Activated CD4-positive, CD25-positive, alpha-beta regulatory T cell treated with anti-CD3 and anti-CD28 coated beads, Interleukin-2, amount 50 U/mL, for 72 hours (primary cell): ENCODE results near the gene IGF1R.

ENCODE experiments used
- DNase-seq: peaks from one replicate; pipeline ENCODE4 v3.0.0; 2021

Gene IGF1R

DNA sequence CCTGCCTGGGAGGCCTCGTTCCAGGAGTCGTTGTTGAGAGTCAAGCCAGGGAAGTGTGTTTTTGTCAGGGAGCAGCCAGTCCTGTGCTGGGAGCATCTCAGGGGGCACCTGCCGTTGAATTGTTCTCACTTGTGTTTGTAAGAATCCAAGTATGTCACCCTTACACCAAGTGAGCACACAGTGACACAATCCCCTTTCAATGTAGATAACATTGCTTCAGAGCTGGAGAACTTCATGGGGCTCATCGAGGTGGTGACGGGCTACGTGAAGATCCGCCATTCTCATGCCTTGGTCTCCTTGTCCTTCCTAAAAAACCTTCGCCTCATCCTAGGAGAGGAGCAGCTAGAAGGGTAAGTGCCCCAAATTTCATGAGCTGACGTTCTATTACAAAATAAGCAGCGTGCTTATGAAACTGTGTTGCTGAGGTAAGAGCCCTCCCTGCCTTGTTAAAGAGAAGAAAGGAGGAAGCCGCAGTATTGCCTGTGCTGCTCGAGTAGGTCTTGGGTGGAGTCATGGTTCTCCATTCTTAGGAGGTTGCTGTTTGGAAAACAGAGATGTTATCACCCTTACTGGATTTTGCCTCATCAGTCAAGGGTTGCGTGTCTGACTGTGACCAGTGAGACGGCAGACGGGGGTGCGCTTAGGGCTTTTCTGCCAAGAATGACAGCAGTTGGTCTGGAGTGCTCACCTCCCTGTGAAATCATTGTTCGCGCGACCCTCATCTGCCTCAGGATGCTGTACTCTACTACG is 251.1 kb downstream of the IGF1R start:
- no peak for DNase-seq

DNA sequence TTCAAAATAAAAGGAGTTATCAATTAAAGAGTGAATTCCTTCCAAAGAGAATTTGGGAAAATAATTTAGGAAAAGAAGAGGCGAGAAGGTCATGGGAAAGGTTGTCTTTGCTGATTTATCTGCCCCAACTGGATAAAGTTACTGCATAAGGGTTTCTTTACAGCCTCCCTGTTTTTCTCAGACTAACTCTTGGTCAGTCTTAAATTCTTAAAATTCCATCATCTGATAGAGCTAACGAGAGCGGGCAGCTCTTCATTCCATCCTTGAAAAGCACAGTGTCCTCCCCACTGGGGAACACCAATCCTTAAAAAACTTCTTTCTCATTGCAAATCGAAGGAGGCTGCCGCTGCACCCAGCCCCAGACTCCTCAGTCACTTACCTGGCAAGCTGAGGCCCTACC is 252.0 kb downstream of the IGF1R start:
- no peak for DNase-seq

DNA sequence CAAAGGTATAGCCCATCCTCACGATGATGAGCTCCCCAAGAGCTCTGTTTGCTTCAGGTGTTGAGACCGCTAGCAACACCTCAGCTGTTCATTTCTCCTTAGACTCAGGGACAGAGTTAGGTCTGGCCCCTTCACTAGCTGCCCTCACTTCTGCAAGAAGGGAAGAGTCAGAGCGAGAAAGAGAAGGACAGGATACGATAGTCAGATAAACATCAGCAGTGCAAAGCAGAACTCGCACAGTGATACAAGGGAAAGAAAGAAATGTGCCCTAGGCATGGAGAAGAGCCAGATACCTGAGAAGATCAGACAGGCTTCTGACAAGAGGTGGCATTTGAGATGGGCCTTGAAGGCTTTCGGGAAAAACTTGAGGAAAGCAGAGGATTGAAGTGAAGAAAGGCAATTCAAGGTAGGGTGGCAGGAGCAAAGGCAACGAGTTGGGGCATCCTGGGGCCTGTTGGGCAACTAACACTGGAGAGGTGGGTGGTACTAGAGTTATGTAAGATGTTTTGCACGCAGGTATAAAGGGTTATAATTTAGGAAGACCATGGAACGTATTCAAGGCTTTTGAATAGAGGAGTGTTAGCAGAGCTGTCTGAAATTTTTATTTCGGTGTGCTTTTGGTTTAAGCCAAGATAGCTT is 253.2 kb downstream of the IGF1R start:
- no peak for DNase-seq

DNA sequence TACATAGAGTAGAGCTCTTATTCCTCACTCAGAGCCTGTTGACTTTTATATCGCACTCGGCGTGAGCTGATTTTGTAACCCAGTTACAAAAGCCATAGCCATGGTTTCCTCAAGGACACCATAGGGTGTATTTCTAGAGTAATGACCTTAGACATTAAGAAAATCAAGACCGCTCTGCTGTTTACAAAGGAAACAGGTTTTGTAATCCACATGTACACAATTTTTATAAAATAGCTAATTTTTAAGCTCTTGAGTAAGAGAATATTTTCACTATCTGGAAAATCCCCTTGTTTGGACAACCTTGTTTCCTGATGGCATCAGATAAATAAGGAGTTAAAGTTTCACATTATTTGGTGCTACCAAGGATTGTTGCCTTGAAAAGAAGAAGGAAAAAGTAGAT is 254.6 kb downstream of the IGF1R start:
- no peak for DNase-seq

DNA sequence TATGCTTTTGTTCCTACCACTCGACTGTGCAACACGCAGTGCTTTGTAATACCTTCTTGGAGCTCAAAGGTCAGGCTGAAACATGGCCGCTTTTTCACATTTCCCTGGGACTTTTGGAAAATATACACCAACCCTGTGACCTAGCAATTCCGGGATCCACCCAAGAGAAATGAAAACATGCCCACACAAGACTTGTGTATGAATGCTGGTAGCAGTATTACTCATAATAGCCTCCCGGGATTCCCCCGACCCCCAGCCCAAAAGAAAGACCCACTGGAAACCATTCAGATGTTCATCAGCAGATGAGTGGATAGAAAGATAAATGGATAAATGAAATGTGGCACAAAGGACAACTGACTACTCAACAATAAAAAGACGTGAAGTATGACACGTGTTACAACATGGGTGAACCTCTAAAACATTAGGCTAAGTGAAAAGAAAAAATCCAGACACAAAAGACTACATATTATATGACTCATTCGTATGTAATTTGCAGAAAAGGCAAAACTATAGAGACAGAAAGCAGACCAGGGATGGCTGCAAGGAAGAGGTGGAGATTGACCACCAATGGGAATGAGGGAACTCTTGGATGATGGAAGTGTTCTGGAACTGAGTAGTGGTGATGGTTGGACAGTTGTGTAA is 255.2 kb downstream of the IGF1R start:
- no peak for DNase-seq

DNA sequence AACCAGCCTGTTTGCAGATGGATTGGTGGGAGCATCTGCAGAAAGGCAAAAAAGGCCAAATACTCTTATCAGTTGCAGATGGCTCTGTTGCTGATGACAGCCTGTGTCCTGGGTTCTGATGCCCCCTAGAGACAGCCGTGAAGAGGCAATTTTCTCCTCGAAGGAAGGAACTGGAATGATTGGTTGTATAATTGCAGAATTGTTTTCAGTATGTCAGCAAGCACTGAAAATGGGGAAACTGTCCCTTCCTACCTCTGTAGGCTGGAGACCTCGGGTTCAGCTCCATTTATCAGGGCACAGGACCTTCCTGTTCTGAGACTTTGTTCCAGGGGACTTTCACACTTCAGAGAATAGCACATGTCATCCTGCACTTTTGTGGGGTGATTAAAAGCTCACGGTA is 256.2 kb downstream of the IGF1R start:
- DNase-seq: no peak

DNA sequence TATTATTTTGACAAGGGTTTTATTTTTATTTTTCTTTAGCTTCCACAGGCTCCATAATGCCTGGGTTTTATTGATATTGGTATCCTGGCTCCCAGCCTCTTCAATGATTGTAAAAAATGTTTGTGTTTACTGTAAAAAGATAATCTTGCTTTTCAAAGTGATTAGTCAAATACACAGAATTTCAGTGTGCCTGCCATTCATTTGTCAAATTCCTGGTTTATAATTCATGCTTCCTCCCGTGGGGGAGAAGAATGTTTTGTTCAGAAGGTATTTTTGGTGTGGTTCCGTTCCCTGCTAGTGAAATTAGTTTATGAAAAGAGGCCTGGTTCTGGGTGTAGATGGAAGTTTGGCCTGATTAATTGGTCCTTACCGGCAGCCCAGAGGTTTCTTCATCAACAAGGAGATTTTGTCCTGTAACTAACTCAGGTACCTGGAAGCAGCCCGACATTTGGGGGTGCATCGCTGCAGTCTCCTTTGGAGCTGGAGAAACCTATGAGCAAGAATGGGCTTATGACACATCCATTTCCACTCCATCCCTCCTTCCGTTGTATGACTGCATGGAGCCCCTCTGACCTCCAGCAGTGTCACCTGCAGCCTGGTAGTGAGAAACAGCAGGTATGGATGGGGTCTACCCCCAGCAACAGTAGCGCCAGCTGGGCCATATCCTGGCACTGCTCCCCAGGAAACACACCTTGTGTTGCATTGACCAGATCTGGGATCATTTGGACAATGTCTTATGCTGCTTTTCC is 257.8 kb downstream of the IGF1R start:
- no peak for DNase-seq

DNA sequence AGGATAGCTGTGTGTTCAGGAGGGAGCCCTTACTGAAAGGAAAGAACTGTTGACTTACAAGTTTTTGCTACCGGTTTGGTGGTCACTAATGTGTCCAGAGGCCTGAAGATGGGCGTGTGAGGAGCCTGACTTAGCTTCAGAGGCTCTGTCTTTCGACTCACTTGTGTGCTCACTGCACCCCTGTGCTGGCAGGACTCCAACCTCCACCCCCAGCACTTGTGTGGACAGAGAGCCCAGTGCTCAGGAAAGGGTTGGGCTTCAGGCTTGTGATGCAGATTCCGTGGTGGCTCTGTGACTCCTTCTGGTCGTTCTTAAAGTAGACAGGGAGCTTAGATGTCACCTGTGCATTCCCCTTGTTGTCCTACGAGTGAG is 258.4 kb downstream of the IGF1R start:
- no peak for DNase-seq

DNA sequence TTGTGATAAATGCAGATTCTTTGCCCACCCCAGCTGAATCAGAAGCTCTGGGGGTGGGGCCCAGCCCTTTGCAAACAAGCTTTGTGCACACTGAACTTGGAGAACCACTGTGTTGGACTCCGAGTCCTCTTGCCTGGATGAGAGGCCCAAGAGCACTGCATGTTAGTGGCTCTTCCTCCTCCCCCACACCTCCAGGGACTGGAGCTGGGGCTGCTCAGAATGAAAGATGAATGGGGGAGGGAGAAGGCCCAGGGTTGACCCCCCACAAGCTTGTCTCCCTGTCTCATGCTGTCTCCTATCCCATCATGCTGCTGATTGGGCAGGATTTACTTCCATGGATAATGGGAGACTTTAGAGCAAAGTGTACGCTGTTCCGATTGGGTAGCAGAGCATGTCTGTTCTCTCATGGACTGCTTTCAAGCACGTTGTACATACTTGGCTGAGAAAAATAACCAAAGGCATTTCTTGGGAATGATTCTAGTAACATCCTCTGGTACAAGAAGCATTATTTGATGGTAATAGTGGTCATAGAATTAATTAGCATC is 259.7 kb downstream of the IGF1R start:
- no peak for DNase-seq

DNA sequence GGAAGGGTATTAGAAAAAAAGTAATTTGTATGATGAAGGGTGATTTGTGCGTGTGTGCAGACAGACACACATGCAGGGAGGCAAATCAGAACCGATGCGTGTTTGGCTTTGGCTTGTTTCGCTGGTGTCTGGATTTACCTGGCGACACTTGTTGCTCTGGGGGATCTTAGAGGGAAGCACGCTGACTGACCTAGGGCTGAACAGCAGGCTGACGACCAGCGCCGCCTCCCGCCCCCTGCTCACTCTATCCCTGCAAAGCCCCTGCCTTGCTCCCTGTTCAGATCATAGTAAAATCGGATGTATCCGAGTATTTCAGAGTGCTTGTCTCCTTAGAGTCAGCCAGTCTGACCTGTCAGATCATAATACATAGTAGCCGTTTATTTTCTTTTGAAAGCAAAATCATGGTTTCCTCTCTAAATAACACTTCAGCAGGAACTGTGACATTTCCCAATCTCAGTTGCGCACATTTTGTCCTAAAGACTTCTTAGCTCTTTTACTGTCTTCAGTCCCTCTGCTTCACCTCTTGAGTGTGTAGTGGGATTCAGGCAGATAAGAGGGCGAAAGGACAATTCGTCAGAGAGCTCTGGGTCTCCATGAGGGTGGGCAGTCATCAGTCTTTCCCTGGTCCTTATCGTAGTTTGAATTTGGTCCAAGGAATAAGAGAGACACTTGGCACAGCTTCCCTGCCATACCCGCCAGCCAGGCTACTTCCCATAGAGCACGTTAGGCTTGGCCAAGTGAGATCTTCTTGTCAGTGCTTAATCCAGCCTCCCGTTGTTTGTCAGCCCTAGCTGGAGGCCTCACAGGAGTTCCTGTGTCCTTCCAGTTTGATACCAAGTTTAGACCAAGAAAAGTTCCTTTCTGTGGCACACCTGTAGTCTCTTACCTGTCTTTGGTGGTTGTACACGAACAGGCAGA is 261.9 kb downstream of the IGF1R start:
- DNase-seq: no peak

DNA sequence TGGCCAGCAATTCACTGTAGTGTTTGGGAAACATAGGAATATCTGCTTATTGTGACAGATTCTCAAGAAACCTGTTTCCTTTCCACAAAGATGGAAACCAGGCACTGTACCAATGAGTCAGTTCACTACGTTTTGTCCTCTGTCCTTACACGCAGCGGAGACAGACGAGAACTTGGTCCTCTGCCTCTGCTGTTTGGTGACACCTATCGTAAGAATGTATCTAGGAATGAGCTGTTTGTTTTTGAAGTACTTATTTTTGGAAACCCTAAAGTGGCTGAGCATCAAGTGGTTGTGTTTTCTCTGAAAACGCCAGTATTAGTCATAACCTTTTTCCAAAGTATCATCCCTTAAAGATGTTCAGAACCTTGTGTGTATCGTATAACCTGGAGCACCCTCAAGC is 266.3 kb downstream of the IGF1R start:
- DNase-seq: no peak

DNA sequence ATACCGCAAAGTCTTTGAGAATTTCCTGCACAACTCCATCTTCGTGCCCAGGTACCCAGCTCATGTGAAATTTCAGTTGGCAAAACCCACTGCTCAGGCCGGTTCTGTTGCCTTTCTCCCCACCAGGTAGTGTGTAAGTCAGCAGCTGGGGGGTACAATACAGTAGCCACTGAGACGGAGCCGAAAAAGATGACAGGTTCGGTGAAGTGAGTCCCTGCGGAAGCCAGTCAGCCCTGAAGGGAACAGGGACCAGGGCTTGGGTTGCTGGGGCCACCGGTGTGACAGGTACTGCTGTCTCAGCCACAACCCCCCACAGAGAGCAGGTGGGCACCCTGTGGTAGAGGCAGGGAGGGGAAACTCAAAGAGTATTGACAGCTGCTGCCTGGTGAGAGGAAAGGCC is 268.5 kb downstream of the IGF1R start:
- DNase-seq: no peak

DNA sequence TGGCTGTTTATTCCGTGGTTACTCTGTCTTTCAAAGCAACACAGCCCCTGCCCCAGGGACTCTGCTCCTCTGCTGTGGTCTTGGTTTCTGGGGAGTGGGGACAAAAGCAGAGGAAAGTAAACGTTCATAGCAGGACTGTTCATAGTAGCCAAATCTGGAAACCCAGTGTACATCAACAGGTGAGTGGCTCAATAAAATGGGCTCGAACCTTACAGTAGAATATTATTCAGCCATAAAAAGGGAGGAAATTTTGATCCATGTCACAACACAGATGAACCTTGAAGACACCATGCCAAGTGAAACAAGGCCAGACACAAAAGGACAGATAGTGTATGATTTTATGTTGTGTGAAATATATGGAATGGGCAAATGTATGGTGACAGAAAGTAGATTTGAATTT is 269.1 kb downstream of the IGF1R start:
- no peak for DNase-seq

DNA sequence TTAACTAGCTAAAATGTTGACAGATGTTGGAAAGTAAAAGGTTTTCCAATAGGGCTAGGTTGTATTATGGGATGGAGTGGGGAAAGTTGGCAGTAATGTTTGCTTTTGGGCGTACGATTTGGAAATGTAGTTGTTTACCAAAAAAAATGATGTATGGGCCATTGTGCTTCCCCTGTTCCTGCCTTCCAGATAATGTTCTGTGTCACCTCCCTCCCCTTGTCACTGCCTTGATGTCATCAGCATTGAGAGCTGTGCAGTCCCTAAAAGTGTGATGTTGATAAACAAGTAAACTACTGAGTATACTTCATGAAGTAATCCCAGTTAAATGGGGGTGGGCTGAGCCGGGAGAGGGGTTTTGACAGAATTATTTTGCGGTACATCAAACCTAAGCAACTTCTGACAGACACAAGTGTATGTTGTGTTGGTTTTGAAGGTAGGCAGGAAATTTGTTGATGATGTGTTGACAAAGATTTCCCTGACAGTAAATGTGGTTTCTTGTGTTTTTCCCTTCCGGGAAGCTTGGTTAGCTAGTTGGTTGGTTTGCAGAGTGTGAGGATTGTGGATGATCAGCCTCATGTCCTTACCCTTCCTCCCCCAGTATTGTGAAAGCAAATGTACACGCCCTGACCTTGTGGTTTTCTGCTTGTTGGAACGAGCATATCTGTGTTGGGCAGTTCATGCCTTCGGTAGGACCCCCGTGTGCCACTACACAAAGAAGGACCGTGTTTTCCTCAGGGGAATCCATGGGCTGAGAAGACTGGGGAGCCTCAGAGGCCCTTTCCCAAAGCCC is 271.9 kb downstream of the IGF1R start:
- no peak for DNase-seq

DNA sequence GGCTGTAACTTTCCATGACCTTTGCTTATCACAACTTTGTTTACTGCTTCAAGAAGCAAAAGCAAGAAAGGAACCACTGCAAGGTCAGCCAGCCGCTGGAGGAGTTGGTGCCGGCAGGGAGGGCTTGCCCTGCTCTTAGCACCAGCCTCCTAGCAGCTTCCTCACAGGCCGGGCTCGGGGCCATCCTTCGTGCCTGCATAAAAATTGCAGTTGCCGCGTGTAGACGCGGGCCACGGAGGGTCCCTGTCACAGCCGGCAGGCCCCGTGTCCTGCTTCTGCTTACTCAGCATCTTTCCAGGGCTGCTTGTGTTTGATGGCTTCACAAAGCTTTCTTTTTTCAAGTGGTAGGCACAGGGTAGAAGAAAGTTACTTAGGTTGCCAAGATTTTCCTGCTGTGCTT is 274.8 kb downstream of the IGF1R start:
- DNase-seq: no peak

DNA sequence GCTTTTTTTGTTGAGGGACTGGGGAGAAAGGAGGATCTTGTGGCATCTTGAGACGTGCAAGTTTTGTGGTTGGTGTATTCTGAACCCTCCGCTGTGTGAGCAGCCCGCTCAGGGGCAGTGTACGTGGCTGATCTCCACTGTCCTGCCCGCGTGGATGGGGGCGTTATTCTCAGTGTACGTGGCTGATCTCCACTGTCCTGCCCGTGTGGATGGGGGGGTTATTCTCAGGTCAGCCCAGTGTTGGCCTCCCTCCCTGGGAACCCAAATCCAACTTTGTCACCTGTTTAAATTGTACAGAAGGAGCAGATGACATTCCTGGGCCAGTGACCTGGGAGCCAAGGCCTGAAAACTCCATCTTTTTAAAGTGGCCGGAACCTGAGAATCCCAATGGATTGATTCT is 275.2 kb downstream of the IGF1R start:
- DNase-seq: no peak

DNA sequence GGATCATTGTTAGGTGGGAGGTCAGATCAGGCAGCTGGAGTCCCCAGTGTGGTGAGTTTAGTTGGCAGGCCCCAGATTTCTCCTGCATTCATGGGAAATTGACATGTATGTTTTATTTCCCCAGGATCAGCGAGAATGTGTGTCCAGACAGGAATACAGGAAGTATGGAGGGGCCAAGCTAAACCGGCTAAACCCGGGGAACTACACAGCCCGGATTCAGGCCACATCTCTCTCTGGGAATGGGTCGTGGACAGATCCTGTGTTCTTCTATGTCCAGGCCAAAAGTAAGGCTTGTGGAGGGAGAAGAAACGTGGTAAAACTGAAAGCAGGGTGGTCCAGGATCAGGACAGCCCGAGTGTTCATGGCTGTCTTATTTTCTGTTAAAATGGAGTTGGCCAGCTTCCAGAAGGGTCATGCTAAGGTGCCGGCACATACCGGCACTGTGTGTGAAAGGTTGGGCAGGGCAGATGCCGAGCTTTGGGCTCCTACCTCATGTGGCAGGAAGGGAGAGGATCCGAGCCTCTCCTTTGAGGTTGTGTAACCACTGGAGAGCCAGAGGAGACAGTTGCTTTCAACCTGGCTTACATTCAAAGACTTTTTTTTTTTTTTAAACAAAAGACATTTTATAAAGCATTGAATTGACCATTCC is 276.2 kb downstream of the IGF1R start:
- DNase-seq: no peak

DNA sequence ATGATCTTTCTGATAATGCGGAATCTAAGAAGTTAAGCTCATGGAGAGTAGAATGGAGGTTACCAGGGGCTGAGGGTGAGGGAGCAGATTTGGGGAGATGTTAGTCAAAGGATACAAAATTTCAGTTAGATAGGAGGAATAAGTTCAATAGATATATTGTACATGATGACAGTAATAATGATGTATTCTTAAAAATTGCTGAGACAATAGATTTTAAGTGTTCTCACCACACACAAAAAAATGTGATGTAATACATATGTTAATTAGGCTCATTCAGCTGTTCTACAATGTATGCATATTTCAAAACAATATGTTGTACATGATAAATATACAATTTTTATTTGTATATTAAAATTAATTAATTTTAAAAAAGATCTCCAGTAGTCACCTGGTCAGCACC is 277.9 kb downstream of the IGF1R start:
- DNase-seq: no peak

DNA sequence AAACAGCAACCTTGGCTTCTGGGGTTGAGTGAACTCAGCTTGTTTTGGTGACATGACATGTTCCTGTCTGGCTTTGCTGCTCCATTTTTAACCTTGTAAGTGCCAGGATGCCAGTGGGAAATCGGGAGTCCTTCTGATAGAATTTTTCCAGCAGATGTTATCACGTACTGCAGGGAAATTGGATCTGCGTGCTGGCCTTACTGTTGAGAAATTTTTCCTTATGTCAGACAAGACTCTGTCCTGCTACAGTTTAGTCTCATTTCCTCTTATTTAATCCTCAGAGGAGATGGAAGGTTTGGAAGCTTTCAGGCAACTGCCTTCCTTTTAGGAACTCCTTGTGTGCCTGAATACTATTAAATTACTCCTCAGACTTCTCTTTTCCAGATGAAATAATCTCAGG is 278.7 kb downstream of the IGF1R start:
- DNase-seq: no peak

DNA sequence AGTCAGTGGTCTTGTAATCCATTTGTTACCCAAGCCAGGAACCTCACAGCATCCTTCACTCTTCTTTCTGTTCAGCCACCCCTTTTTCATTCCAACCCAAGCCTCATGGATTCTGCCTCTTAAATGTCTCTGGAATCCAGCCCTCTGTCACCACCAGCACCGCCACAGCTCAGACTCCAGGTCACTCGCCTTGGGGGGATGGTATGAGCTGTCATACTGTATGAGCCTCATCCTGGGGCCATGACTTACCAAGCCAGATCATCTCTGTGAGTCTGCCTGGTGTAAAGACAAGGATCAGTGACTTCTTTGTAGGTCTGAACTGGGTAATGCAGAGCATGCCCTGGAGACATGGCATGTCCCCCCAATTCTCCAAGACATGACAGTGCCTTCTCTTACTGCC is 279.7 kb downstream of the IGF1R start:
- no peak for DNase-seq

DNA sequence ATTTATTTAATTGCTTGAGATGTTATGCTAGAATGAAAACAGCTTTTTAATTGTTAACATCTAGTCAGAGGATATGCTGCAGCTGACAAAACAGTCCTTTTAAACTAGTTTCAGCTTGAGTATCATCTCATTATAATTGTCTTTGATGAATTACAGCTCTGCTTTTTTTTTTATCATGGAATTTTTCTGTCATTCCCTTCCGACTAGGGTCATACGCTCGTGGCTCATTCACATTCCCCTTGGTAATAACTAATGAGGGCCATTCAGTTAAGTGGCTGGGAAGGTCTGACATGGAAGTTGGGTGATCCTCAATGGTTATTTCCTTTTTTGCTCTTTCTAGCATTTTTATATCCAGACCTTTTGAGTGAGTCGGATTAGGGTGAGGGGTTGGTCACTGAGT is 282.2 kb downstream of the IGF1R start:
- no peak for DNase-seq
